Stimulated activated CD4-positive, alpha-beta T cell treated with anti-CD3 and anti-CD28 coated beads, Interleukin-4, amount 100 ng/mL, for 4 hours (primary cell): ENCODE data around the gene LRRC4B.
"Not testable (repeated sequence)": the region's sequence is repeated elsewhere in the genome, so short reads cannot be mapped to it uniquely, and the experiment has no call there.

ENCODE experiments used
- DNase-seq, 2 experiments: peaks; one replicate each; pipeline ENCODE4 v3.0.0-alpha.2; 2020

Gene LRRC4B

DNA sequence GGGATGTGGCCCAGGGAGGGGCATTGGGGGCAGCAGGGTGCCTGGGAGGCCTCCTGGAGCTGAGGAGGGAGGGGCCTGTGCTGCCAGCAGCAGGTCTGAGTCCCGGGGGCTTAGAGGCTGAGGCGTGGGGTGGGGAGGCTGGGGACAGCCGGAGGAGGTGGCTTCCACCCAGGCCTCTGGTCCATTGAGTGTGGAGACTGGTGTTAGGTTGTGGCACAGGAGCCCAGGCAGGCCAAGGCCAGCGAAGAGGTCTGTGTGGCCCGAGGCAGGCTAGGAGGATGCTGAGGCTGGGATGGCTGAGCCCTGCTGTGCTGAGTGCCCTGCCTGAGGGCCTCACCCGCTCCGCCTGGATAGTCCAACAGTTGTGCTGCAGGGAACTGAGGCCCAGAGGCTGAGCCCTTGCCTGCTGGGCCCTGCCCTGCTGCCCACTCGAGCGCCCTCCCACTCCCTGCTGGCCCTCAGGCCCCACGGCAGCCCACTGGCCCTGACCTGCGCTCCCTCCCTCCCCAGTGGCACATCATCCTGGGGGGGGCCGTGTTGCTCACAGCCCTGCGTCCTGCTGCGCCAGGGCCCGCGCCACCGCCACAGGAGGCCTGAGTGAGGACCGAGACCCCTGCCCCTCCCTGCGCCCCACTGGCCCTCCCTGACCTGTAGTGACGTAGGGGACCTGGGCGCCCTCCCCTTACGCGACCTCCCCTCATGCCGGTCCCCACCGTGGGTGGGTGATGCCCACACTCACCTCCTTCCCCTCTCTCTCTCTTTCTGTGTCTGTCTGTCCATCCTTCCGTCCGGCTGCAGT, 86.7 kb downstream of the LRRC4B start:
- no peak for DNase-seq

DNA sequence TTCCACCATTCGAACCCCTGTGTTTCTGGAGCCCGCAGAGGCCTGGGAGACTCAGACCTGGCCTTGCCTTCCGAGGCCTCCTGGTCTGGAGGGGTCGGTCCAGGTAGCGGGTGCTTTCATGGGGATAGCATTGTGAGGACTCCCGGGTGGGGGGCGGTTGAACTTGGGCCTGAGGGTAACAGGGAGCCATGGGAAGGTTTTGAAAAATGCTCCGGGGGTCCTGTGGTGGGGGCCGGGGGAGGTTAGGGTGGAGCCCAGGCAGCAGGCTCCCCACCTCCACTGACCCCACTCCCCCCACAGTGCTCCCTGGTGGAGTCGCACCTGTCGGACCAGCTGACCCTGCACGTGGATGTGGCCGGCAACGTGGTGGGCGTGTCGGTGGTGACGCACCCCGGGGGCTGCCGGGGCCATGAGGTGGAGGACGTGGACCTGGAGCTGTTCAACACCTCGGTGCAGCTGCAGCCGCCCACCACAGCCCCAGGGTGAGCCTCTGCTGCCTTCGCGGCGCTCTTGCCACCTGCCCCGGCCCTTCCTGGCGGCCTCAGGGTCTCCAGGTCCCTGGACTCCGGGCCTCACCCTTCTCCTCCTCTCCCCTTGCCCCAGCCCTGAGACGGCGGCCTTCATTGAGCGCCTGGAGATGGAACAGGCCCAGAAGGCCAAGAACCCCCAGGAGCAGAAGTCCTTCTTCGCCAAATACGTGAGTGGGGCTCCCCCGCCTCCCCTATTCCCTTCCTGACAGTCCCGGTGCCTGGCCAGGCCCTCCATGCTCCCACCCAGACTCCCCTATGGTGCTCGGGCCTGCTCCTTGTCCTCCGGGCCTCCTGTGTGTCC, 87.7 kb downstream of the LRRC4B start:
- no peak for DNase-seq

DNA sequence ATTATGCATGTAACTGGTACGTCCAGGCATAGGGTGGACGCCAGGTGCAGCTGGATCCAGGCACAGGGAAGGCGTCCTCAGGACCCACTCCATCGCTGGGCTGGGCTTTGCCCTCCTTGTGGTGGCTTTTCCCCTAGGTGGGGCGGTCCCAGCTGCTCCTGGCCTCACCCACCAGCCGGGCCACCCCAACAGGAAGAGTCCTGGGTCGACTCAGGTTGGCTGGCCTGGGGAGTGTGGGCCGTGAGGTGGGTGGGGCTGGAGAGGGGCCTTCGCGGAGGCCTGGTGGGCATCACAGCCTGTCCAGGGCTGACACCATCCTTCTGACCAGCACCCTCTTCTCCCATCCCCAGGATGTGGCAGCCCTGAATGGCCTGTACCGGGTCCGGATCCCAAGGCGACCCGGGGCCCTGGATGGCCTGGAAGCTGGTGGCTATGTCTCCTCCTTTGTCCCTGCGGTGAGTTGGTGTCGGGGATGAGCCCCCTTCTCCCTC, 88.4 kb downstream of the LRRC4B start:
- no peak for DNase-seq

DNA sequence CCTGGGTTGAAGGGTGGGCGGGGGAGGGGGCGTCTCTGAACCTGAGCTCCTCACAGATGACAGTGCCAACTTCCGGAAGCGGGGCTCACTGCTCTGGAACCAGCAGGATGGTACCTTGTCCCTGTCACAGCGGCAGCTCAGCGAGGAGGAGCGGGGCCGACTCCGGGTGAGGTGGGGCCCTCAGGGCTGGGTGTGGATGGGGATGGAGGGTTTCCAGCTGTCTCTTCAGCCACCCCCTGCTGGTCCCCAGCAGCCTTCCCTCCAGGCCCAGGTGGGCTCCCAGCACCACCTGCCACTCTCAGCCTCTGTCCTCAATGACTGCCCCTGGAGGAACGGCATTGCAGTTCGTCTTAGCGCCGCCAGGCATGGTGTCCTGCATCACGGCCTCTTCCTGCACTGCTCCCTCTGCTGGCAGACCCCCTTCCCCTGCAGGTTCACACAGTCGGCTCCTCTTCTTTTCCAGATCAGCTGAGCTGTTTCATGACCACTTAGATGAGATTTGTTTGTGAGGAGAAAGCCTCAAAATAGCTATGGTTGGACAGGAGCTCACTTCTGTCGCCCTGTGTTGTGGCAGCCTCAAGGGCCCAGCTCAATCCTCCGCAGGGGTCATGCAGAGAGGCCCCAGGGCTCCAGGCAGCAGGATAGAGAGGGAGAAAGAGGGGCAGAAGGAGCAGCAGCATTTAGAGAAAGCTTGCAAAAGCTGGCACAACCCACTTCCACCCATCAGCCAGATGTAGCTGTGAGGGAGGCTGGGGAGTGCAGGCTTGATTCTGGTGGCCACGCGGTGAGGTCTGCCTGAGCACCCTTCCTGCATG, 89.1 kb downstream of the LRRC4B start:
- DNase-seq, result no peak

DNA sequence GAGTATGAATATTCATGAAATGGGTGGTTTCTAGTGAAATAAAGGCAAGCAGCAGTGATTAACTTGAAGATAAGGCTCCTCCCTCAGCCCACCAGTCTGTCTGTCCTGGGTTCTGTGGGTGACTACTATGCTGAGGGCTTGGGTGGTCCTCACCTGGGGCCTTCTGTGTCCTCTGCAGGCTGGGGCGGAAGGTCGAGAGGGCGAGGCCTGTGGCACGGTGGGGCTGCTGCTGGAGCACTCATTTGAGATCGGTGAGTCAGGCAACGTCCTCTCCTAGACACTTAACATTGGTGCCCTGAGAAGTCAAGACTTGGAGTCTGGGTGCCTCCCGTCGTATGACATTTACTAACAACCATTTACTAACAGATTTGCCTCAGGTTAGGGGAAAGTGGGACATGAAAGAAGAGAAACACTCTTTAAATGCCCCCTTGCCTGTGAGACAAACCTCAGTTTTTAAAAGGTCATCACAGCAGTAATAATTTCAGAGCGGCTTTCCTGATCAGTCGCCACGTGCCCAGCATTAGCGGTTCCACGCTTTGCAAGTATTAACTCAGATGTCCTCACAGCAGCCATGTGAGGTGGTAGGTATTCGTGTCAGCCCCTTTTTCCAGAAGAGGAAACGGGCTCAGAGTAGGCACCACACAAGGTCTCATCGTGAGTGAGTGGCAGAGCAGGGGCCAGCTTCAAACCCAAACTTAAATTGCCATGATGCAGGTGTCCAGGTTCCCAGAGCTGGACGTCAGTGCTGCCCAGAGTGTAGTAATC, 90.3 kb downstream of the LRRC4B start:
- no peak for DNase-seq

DNA sequence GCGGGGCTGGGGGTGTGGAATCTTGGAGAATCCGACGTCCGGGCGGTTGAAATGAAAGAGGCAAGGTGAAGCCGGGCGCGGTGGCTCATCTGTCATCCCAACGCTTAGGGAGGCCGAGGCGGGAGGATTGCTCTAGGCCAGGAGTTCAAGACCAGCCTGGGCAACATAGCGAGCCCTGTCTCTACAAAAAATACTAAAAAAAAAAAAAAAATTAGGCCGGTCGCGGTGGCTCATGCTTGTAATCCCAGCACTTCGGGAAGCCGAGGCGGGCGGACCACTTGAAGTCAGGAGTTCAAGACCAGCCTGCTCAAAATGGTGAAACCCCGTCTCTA, 91.4 kb downstream of the LRRC4B start:
- DNase-seq, result no peak

DNA sequence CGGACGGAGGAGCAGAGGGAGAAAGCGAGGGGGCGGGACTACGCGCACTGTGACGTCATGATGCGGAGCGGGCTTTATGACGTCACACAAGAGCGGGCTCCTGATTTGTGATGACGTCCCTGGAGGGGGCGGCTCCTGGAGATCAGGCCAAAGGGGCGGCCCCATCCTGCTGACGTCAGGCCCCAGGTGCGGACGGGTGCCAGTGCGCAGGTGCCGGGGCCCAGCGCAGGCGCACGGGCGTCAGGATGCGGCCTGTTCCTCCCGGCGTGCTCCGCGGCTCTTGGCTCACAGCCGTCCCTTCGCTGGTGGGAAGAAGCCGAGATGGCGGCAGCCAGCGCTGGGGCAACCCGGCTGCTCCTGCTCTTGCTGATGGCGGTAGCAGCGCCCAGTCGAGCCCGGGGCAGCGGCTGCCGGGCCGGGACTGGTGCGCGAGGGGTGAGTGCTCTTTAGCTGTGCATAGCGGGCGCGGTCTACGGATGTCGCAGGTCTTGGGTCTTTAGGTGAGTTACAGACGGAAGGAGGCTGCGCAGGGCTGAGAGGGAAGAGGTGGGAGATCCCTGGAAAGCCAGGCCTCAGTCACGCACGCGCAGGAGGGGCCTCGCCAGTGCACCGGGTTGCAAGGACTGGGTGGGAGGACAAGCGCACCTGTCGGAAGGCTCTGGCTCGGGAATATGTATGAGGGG, 91.9 kb downstream of the LRRC4B start, which contains the start of the genes EMC10 and GARIN5A:
EMC10 (plus strand) TSS at position 284 of the 683 bp plus-strand sequence; CDS start at position 322, 38 bp downstream.
GARIN5A (minus strand) TSS at position 625 of the 683 bp plus-strand sequence; CDS start at position 165, 460 bp downstream.
- DNase-seq, result peak; percentile 90 to 93

DNA sequence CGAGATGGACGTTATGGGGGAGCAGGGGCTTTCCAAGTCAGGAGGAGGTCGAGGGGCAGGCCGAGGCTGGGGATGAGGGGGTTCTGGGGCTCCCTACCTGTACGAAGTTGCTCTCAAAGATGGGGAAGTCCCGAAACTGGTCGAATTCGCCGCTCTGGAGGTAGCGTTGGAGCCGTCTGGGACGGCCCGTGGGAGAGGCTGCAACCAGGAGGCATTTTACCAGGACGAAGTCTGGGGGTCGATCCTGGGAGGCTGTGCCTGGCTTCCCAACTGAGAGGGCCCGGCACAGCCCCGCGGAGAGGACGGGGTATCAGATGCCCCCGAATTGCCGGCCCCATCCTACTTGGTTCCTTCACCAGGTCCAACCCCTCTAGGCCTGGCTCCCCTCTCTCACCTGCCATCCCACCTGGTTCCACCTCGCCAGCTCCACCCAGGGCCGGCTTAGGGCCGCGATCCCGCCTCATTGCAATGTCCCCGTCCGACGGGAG, 92.5 kb downstream of the LRRC4B start:
- no peak for DNase-seq

DNA sequence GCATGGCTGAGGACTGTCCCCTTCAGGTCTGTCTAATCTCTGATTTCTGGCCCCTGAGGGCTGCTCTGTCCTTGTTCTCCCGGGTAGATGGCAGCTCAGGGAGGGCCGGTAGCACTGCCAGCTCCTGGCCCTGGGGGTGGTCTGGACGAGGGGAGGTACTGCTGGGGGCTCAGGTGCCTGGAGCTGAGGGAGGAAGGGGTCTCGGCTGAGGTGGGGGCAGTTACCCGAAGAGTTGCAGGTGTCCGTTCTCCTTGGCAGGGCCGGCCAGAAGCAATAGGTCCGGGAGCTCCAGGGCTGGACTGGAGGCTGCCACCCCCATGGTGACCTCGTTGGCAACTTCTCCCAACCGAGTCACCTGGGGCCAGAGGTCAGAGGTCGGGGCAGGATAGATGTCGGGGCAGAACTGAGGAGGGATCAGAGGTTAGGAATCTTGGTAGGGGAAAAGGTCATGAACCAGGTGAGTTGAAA, 93.1 kb downstream of the LRRC4B start:
- no peak for DNase-seq

DNA sequence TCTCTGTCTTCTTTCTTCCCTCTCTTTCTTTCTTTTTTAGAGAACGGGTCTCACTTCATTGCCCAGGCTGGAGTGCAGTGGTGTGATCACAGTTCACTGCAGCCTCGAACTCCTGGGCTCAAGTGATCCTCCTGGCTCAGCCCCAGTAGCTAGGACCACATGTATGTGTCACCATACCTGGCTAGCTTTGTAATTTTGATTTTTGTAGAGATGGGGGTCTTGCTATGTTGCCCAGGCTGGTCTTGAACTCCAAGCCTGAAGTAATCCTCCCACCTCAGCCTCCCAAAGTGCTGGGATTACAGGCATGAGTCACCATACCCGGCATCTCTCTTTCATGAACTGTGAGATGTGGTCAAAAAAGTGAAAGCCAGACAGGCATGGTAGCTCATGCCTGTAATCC, 94.9 kb downstream of the LRRC4B start:
- not testable (repeated sequence) for DNase-seq

DNA sequence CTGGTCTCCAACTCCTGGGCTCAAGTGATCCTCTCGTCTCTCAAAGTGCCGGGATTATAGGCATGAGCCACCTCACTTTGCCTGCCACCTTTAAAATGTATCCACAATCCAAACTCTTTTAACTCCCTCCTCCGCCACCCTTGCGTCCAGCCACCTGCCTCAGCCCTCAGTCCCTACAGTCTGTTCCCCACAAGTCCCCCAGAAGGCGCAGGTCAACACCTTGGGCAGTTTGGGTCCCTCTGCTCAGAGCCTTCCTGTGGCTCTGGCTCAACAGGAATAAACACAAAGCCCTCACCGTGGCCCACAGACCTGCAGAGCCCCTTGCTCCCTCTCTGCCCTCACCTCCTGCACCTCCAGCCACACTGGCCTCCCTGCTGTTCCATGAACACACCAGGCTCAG, 99.4 kb downstream of the LRRC4B start:
- DNase-seq, result no peak

DNA sequence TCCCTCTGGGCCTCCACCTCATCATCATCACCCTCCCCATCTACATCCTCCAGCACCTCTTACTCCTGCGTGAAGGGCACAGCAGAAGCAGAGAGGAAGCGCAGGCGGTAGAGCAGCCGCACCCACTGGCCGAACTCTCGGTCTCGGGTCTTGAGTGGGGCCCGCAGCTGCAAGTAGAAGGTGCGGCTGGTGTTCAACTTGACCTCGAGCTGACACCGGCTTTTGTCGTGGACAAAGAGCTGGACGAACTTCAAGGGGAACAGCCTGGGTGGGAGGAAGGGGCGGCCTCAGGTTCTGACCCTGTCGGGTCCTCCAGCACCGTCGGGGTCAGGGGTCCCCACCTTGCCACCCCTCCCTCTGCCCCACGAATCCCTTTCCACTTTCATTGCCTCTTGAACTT, 100.7 kb downstream of the LRRC4B start:
- no peak for DNase-seq
